HG03558 (cell line): ENCODE data around the gene FRS3.

ENCODE experiments used
- ATAC-seq: cut with Tn5 transposase; IDR thresholded peaks from one replicate; pipeline ENCODE4 v1.9.1; 2021; ENCODE audit warnings: moderate number of reproducible peaks; ENCODE audit not compliant: unreplicated experiment; ENCODE audit errors: extremely low read depth

Gene FRS3

DNA sequence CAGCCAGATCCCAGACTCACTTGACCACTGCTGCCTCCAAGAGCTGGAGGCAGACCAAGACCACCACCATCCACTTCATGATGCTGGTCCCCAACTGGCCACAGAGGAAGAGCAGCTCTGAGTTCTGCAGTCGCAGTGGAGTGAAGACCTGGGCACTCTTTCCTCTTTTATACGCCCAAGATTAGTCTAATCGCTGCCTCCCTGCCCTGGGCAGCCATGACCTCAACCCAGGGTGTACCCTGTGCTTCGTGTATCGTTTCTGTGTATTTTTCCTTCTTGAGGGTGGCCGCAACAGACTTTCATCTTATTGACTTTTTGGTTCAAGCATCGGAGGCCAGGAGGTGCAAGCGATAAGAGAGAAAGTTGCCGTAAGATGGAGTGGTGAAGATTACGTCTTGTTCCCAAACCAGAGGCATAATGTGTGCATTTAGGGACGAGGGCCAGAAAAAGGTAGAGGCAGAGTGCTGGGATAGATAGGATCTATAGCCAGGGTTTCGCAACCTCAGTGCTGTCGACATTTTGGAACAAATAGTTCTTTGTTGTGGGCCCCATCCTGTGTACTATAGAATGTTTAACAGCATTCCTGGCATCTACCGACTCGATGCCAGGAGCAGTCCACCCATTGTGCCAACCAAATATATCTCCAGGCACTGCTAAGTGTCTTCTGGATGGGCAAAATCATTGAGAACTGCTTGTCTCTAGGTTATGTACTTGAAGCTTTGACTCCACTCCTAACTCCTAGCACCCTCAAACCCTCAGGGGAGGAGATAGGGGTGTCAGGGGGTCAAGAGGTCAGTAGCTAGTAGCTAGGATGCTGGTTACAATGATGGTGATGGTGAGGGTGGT, 32.2 kb downstream of the FRS3 start, which contains the start of gene PGC:
PGC (minus strand) TSS at position 142 of the 846 bp plus-strand sequence; CDS start at position 79, 63 bp downstream.
- no peak for ATAC-seq

DNA sequence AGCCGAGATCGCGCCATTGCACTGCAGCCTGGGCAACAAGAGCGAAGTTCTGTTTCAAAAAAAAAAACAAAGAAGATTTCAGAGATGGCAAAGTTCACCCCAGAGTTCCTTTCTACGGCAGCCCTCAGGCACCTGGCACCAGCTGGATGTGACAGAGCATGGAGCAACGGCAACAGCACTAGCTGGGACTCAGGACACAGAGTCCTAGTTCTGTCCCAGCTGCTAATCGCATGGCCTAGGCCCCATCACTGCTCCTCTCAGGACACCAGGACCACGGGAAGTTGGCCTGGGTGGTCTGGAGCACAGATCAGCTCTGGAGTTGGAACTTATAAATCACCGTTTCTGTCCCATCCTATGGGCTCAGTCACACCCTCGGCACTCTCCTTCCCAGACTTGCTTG, 33.6 kb downstream of the FRS3 start:
- no peak for ATAC-seq

DNA sequence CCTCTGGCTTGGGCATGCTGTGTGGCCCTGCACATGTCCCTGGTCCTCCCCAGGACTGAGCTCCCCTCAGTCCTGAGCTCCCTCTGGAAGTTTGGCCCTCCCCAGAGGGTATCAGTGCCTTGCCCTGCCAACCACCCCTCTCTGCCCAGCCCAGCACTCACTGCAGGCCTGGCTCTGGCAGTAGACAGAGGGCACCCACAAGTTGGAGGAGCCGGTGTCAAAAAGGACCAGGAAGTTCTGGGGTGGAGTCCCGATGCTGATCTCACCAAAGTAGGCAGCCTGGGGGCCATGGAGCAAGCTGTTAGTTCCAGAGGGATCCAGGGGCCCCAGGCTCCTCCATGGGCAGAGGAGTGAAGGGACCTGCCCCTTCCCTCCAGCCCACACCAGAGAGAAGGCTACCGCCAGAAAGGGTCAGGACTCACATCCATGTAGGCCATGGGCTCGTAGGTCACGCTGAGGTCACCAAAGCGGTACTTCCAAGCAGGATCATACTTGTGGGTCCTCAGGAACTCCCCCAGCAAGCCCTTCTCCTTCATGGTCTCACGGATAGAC, 35.4 kb downstream of the FRS3 start:
- ATAC-seq: no peak

DNA sequence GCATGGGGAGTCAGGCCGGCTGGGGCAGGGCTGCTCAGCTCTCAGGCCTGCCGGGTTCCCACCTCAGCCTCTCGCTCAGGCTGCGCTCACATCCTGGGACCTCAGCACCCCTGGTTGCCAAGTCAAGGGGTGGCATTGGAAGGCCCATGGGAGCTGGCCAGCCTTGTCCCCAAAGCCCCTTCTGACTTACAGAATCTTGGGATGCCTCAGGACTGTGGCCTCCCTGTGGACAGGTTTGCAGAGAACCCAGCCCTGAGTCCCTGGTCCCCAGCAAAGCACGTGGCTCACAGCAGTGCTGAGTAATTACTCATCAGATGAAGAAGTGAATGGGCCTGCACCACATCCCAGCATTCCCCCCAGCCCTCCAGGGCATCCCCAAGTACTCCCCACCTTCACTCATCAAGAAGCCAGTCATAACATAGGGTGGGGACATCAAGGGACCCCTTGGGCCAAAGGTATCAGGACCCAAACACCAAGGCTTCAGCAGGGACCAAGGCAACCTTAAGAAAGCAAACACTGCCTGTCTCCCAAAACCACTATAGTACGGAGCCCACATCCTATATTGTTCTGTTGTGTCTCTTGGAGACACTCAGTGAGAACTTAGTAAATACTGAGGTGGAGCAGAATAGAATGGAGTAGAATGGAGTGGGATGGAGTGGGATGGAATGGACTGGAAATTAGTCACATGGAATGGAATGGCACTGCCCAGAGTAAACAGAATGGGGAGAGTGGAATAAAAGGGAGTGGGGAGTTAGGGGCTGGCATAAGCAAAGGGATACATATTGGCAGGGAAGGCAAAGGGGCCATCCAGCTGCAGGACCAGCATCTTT, 36.1 kb downstream of the FRS3 start:
- ATAC-seq: no peak

DNA sequence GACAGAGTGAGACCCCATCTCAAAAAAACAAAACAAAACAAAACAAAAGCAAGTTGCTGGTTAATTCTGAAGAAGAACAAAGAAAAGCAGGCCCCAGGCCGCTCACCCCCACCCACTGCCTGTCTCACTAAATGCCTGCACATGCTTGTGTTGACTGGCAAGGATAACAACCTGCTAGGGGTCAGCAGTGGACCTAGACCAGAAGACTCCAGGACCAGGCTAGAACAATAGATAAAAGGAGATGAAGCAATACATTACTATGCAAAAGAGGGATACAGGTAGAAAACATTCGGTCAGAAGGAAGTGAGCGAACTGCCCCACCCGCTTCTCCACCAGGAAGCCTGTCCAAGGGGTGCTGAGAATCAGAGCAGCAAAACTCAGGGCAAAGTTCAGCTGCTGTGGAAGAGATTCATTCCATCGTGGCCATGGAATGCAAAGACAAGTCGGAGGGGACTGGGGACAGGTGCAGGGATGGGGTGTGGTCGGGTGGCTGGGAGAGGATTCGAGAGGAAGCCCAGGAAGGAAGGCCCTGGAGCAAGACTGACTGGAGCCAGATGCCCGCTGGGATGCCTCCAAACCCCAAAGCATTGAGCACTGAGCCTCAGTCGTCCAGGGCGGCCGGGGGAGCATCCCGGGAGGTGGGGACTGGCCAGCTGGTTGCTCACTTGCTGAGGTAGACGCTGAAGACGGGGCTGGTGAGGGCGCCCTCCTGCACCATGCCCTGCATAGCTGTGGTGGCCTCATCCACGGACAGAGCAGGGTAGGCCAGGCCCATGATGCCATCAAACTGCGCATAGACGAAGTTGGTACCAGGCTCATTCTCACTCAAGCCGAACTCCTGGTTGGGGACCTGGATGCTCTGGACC, 37.8 kb downstream of the FRS3 start:
- ATAC-seq: no peak

DNA sequence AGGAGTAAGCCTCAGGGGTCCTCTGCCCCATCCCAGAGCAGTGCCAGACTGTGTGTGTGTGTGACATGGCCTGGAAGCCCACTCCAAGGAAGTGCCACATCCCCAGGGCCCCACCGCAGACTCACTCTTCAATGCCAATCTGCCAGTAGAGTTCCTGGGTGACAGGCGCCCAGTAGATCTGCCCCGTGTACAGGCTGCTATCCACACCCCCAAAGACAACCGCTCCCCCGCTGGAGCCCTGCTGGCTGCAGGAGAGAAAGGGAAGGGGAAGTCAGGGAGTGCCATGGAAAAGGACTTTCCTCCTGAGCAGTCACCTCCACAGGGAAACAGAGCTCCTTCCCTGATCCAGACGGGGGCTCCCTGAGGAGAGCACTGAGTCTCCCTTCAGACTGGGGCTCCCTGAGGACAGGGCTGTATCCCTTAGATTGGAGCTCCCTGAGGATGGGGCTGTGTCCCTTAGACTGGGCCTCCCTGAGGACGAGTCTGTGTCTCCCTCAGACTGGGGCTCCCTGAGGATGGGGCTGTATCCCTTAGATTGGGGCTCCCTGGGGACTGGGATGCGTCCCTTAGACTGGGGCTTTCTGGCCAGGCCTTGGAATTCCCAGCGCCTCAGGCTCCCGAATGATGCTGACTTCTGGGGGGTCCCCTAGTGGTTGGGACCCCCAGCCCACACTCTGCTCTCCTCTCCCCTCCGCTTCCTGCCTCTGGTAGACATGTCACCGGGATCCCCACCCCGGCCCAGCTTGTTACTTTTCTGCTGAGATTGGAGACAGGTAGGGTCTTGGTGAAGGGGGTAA, 39.1 kb downstream of the FRS3 start:
- no peak for ATAC-seq

DNA sequence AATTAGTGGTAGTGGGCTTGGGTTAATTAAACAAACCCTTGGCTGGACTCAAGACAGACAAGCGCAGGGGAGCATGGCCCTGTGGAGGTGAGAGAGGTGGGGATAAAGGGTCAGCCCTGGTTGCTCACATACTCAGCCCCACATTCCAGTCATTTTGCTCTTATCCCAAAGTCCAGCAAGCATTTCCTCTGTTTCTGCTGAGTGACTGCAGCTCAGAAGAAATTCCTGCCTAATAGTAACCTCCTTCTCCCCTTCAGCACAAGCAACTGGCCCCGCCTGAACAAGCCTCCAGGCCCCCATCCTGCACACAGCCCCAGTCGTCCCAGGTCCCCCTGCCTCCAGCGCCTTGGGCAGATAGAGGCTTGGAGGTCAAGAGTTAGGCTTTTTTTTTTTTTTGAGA, 40.7 kb downstream of the FRS3 start:
- ATAC-seq: no peak

DNA sequence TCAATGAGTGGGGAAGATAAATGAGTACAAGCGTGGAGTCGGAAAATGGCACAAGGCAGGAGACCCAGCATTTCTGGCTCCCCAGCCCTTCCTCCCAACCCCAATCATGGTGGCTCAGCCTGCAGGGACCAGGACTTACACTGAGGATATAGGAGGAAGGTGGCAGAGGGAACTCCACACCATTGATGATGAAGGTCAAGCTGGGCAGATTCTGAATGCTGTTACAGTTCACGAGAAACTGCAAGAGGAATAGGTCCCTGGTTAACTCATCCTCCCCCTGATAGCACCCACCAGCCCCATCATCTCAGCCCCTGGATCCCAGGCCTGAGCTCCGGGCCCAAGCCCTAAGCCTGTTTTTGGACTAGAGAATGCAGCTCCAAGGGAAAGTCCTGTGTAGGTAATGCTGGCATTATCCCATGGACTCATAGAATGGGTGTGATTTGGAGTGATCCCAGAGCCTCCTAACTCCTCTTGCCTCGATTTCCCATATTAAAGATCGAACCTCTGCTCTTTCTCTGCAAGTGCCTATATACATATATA, 42.0 kb downstream of the FRS3 start:
- ATAC-seq: no peak

DNA sequence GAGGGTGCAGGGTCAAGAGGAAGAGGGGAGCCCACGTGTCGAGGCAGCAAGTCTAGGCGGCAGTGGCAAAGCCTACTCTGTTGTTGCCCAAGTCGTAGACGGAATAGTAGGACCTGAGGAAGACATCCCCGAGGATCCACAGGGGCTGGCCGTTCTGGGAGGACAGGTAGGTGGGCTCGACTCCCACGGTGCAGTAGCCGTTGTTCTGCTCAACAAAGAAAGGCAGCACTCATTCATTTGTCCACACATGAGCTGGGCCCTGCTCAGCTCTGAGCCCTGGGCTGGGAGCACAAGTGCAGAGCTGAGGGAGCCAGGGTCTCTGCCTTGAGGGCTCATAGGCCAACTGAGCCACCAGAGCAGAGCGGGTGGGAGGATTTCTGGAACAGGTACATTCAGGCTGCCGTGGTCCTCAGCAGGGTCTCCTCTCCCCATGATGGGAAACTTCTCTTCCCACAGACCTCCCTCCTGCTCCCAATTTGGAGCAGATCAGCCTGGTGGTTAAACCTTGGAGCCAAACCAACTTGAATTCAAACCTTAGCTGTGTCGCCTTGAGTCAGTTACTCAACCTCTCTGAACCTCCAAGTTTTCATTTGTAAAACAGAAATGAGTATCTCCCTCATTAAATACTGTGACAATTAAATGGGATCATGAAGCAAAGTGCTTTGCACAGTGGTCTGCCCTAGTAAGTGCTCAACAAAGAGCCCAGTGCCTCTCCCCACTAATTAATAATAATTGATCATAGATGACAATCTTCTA, 42.7 kb downstream of the FRS3 start:
- ATAC-seq: no peak

DNA sequence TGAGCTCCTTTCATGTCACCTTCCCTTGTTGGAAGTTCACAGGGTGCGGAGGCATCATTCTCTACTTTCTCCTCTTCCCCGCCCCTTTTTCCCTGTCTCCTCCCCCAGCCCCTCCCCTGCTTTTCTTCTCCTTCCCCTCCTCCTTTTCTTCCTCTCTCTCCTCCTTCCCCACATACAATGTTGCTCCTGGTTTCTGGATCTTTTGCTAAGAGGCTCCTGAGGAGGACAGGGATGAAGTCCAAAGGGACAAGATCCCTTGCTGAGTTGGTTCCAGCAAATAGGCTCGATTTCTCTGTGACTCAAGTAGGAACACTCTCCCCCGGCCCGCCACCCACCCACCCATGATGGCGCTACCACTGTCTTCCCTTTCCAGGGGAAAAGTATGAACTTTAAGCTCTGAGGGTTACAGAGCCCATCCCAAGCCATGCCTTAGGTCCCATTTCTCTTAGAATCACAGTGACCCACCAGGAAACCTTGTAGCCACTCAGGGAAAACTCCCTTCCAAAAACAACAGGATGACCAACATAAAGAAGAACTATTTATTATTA, 43.4 kb downstream of the FRS3 start:
- ATAC-seq: no peak

DNA sequence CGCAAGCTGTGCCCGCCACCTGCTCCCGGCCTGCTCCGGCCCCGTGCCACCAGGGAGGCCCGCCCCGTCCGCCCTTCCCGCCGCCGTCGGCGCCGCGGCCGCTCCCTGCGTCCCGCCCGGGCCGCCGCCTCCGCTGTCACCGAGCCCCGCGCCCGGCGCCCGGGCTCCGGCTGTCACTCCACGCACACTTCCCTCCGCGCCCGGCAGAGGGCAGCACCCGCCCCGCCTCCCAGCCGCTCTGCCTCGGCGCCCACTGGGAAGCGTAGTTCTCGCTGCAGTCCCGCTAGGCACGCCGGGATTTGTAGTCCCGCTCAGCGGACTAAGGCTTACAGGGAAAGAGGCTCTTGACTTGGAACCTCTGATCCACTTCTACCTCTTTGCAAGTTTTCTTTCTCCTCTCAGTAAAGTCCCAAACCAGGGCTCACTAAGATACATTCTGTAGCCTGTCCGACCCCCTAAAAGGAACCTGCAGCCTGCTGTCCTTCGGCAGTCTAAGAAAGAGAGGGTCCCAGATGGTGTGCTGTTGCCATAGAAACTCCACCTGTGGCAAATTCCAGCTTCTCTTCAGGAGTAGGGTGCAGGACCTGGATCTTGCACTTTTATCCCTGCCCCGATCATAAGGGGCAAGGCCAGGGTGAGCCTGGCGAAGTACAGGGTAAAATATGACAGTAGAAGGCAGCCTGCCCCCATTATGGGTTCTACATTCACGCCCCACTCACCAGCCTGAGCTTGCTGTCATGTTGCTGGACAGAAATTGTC, 44.1 kb downstream of the FRS3 start, which contains the start of gene TFEB:
TFEB (minus strand) TSS at position 182 of the 759 bp plus-strand sequence. CDS start 44,395 bp downstream, outside the sequence.
- peak; percentile 33 for ATAC-seq

DNA sequence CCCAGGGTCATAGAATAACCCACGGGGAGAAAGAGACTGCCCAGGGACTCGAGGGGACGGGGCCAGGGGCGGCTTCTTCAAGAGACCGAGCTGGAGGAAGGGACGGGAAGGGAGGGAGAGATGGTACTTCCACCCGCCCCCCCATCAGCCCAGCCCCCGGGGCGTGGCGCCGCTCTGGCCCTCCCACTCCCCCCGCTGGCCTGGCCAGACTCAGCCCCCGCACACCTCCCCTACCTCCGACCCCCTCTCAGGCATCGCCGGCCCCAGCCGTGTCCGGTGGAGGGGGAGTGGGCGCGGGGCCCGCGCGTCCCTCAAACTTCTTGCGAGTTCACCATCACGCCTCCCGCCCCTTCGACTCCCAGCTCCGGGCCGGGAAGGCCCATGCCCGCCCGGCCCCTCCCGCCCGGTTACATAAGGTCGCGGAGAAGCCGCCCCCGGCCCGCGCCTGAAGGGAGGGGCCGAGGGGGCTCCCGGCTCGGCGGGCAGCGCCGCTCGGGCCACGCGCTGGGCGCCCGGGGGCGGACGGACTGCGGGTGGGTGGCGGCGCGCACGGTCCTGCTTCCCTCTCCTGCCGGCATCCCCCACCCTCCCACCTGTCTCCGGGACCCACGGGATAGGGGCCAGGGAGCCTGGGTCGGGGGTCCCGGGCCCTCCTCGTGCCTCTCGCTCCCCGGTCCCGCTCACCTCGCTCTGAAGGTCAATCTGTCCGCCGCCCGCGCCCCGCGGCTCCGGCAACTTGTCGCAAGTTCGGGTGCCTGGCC, 44.9 kb downstream of the FRS3 start:
- peak; percentile 5 for ATAC-seq

DNA sequence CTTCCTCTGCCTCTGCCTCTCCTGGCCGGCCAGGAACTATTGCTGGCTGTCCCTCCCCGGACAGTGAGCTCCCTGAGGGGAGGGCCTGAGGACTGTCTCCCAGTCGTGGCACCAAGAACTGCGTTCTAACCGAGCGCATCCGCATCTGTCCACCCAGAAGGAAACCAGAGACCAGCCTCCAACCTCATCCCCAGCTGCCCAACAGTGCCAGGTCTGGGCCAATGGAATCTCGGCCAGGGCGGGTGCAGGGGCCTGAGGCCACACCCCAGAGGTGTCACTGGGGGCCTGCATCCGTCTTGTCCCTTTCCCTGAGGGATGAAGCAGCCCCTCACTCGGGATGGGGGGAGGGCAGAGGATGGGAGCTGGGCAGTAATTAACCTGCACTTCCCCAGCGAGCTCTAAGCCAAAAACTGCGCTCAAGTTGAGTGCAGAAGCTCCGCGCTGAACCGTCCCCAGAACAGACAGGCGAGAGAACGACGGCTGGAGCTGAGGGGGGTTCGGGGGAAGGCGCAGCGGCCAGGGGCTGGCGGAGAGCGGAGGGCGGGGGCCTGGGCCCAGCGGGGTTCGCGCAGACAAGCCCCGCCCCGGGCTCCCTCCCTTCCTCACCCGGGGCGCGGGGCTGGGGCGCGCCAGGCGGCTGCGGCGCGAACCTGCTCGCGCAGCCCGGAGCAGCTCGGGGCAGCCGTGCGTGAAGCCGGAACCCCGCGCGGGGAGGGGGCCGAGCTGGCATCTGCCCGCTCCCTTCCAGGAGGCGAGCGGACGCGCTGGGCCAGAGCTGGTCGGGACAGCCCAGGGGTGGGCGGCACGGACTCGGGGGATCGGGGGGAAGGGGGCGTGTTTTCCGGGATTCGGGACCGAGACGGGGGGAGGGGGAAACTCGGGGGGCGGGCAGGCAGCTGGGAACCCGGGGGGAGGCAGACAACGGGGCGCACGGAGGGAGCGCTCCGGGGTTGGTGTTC, 45.7 kb downstream of the FRS3 start:
- ATAC-seq: no peak

DNA sequence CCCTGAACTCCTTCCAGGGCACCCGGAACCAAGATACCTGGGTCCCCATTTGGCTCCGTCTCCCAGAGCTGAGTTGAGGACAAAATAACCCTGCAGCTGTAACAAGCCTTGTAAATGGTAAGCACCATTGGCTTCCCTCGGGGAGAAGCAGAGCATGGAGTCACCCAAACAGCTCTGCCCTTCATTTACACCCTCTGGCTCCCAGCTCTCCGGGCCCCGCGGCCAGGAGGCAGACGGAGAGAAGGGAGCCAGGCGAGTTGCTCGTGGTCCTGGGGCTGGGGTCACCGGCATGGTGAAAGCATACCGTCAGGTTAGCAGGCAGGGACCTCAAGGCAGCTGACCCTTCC, 46.4 kb downstream of the FRS3 start:
- no peak for ATAC-seq

DNA sequence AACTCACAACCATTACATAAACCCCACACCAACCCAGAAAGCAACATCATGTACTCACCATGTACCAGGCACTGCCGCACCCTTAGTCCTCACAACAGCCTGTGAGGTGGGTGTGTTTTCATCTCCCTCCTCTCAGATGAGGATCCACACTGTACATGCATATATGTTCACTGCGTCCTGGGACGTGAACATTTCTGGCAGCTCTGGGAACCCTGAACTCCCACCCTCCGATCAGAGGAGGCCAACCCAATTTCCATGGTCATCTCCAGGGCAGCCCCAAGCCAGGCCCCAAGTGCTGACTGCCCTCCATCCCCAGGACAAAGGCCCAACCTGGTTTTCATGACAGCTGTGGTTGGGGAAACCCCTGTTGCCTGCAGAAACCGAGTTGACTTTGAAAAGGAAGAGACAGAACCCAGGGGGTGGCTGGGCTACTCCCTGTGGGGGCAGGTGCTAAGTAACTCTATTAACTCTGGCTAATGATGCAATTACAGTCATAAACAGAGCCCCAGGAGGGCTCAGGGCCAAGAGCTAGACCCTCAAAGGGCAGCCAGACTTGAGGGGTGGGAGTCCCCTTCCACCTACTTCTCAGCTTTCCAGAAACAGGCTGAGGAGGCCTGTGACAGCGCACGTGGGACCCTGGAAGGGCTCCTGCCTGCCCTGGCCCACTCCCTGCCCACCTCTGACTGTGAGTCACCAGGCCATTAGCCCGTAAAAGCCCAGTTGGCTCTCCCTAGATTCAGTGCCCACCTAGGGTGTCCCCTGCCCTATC, 46.9 kb downstream of the FRS3 start:
- ATAC-seq: peak; percentile 26
